Loucy (cell line): ENCODE measurements around the gene SORCS1.

Source experiments
- H2AFZ ChIP-seq: fragments of 200-600 bp; sonication (generic); 2 replicates; pipeline ENCODE4 v1.6.0; 2016; ENCODE audit warnings: antibody characterized with exemption, mild to moderate bottlenecking, low read length, moderate library complexity
- H3F3A ChIP-seq: fragments of 200-600 bp; 2 replicates; pipeline ENCODE4 v1.6.0; 2016; ENCODE audit warnings: antibody characterized with exemption, low read depth, mild to moderate bottlenecking
- H3K27me3 ChIP-seq: fragments of 200-600 bp; sonication (generic); 2 replicates; pipeline ENCODE4 v1.6.1; 2014; ENCODE audit warnings: low read length, mild to moderate bottlenecking; ENCODE audit not compliant: insufficient read depth, poor library complexity, severe bottlenecking
- H3K36me3 ChIP-seq: fragments of 200-600 bp; sonication (generic); 2 replicates; pipeline ENCODE4 v1.6.1; 2016; ENCODE audit warnings: low read length; ENCODE audit not compliant: insufficient read depth
- H3K4me1 ChIP-seq: fragments of 200-600 bp; sonication (generic); 2 replicates; pipeline ENCODE4 v1.5.1; 2014; ENCODE audit warnings: low read length, mild to moderate bottlenecking; ENCODE audit not compliant: insufficient read depth, poor library complexity, severe bottlenecking
- H3K4me2 ChIP-seq: fragments of 200-600 bp; sonication (generic); 2 replicates; pipeline ENCODE4 v1.6.0; 2014; ENCODE audit warnings: antibody characterized with exemption, low read length, low read depth, mild to moderate bottlenecking; ENCODE audit not compliant: poor library complexity, severe bottlenecking
- H3K4me3 ChIP-seq: fragments of 200-600 bp; sonication (generic); 2 replicates; pipeline ENCODE4 v1.5.1; 2014; ENCODE audit warnings: low read length, mild to moderate bottlenecking, mixed read lengths; ENCODE audit not compliant: poor library complexity, severe bottlenecking
- H3K79me2 ChIP-seq: fragments of 200-600 bp; sonication (generic); 2 replicates; pipeline ENCODE4 v1.6.1; 2014; ENCODE audit warnings: low read length; ENCODE audit not compliant: insufficient read depth
- H3K9ac ChIP-seq: fragments of 200-600 bp; sonication (generic); 2 replicates; pipeline ENCODE4 v1.6.0; 2014; ENCODE audit warnings: mild to moderate bottlenecking, low read depth, low read length, moderate library complexity; ENCODE audit not compliant: poor library complexity, severe bottlenecking
- H3K9me2 ChIP-seq: fragments of 200-600 bp; sonication (generic); replicated peaks from 2 replicates; pipeline ENCODE4 v1.6.1; 2016; ENCODE audit warnings: low read depth, low read length, mixed read lengths
- H3K9me3 ChIP-seq: fragments of 200-600 bp; sonication (generic); 2 replicates; pipeline ENCODE4 v1.6.1; 2014; ENCODE audit warnings: mild to moderate bottlenecking, antibody characterized with exemption, low read length, low read depth; ENCODE audit not compliant: insufficient read depth
- H4K20me1 ChIP-seq: fragments of 200-600 bp; sonication (generic); 2 replicates; pipeline ENCODE4 v1.6.0; 2014; ENCODE audit warnings: antibody characterized with exemption, low read length, mild to moderate bottlenecking; ENCODE audit not compliant: insufficient read depth, poor library complexity, severe bottlenecking
- EZH2phosphoT487 ChIP-seq: fragments of 200-600 bp; IDR thresholded peaks from 2 replicates; pipeline ENCODE4 v1.6.1; 2018; ENCODE audit warnings: antibody characterized with exemption, mild to moderate bottlenecking, moderate library complexity, borderline replicate concordance
- TF ChIP-seq, protein P1 (sequence below): fragments of 200-600 bp; sonication (generic); conservative IDR thresholded peaks from 2 replicates; pipeline ENCODE4 v1.5.1; 2014; ENCODE audit warnings: mild to moderate bottlenecking, antibody characterized with exemption, low read length

SORCS1 gene

GRCh38 chr10:106935978-106936451 lies 228.5 kb downstream of the SORCS1 start:
- H3K4me2 ChIP-seq: no peak overlapping the region
- no peaks in the 10 kb centered on the region for H3F3A ChIP-seq
- peaks cover 2% of the 10 kb centered on the region for H3K4me1 ChIP-seq
- no peak overlapping the region for H3K9ac ChIP-seq
- H3K79me2 ChIP-seq: no peaks in the 10 kb centered on the region
- H4K20me1 ChIP-seq: no peaks in the 10 kb centered on the region
- no peaks in the 10 kb centered on the region for H3K9me2 ChIP-seq
- H3K36me3 ChIP-seq: no peaks in the 10 kb centered on the region
- no peaks in the 10 kb centered on the region for H3K27me3 ChIP-seq
- no peak overlapping the region for H2AFZ ChIP-seq
- no peak overlapping the region for H3K4me3 ChIP-seq
- H3K9me3 ChIP-seq: no peaks in the 10 kb centered on the region
- TF ChIP-seq, protein P1, sequence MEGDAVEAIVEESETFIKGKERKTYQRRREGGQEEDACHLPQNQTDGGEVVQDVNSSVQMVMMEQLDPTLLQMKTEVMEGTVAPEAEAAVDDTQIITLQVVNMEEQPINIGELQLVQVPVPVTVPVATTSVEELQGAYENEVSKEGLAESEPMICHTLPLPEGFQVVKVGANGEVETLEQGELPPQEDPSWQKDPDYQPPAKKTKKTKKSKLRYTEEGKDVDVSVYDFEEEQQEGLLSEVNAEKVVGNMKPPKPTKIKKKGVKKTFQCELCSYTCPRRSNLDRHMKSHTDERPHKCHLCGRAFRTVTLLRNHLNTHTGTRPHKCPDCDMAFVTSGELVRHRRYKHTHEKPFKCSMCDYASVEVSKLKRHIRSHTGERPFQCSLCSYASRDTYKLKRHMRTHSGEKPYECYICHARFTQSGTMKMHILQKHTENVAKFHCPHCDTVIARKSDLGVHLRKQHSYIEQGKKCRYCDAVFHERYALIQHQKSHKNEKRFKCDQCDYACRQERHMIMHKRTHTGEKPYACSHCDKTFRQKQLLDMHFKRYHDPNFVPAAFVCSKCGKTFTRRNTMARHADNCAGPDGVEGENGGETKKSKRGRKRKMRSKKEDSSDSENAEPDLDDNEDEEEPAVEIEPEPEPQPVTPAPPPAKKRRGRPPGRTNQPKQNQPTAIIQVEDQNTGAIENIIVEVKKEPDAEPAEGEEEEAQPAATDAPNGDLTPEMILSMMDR: no peak
- no peak for TF ChIP-seq EZH2phosphoT487

DNA sequence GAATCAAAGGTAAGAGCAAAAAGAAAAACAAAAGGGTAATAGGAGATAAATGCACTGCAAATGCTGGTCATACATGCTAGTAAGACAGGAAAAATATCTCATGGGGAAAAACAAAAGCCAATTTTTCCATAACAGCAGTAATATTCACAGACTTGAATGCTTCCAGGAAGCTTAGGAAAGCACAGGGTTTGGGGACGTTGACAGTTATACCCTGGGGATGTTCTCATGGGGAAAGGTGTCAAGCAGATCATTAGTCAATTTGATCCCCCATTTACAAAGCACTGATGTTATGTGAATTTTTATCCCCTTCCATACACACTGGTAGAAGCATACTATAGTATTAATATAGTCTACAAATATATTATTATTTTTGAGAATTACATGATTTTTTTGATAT lies 232.7 kb downstream of the SORCS1 start:
- Histone ChIP-seq H3K9me3 (no peaks in the 10 kb centered on the region), H3K9ac (no peak overlapping the region), H3K4me3 (no peak overlapping the region), H2AFZ (no peak overlapping the region), H3K79me2 (no peaks in the 10 kb centered on the region), H3K4me2 (no peak overlapping the region), H3F3A (no peaks in the 10 kb centered on the region), H3K4me1 (peaks cover 5% of the 10 kb centered on the region), H3K36me3 (no peaks in the 10 kb centered on the region), H4K20me1 (no peaks in the 10 kb centered on the region), H3K27me3 (no peaks in the 10 kb centered on the region), H3K9me2 (no peaks in the 10 kb centered on the region)
- TF ChIP-seq, protein P1: no peak
- no peak for TF ChIP-seq EZH2phosphoT487

DNA sequence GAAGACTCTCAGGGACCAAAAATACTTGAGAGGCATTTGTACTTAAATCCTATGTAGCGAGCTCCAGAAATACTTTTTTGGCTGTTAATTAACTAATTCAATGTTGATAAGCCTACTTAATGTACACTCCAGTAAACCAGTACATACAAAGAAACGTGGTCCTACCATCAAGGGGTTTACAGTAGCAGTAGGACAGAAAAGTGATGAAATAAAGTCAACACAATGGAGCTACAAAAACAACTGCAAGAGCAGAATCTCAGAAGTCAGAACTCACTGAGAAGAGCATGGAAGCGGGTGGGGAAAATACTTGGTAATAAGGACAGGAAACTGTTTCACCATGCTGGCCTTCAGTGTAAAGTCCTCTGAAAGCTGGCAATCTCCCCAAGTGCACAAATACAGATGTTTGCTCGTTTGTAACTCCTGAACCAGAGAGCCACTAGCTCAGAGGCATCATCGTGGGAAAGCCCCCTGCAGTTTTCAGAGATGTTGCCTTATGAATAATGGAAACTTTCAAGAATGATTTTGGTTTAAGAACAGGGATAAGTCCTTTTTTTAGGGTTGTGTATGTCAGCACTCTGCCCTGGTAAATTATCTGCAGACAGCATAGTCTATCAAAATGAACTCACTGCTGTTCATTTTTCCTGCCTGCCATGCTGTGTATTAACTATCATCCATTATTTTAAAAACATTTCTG lies 233.2 kb downstream of the SORCS1 start:
- Histone ChIP-seq H3K9ac (no peak overlapping the region), H3K4me2 (no peak overlapping the region), H3K9me2 (no peaks in the 10 kb centered on the region)

More for the DNA sequence above, 233.2 kb downstream of the SORCS1 start:
- peaks cover 5% of the 10 kb centered on the region for H3K4me1 ChIP-seq
- H3K36me3 ChIP-seq: no peaks in the 10 kb centered on the region
- no peak overlapping the region for H3K4me3 ChIP-seq
- no peaks in the 10 kb centered on the region for H3F3A ChIP-seq
- TF ChIP-seq, protein P1: no peak
- no peak for TF ChIP-seq EZH2phosphoT487
- H3K9me3 ChIP-seq: no peaks in the 10 kb centered on the region
- H3K27me3 ChIP-seq: no peaks in the 10 kb centered on the region
- H4K20me1 ChIP-seq: no peaks in the 10 kb centered on the region
- H3K79me2 ChIP-seq: no peaks in the 10 kb centered on the region
- 0 out of 2 replicates have a peak overlapping the region, but pooled peaks have one; percentile 8 for H2AFZ ChIP-seq
